Endothelial cell of umbilical vein (primary cell): ENCODE results near the gene UST. TPM values are rescaled to one million over a fixed set of nuclear protein-coding genes. Genes with fewer than 3 reads are reported as not detected.

Experiments used
- BruUV-seq: library from RNA; stranded (reverse); fragments of 400-500 nt; replicated peaks from 2 replicates; lab custom pipeline; 2021; lab: Mats Ljungman, UMichigan
- CTCF ChIA-PET: fragments of 300-600, 350-600 bp; sonication (Branson Sonifier 250); formaldehyde crosslinking; loops from one replicate; lab custom pipeline; 2021; ENCODE audit warnings: antibody characterized with exemption, inconsistent platforms; lab: Charles Lee
- POLR2A ChIA-PET: fragments of 300-600, 350-600 bp; sonication (Branson Sonifier 250); formaldehyde crosslinking; loops from one replicate; lab custom pipeline; 2021; ENCODE audit warnings: antibody characterized with exemption, inconsistent platforms; lab: Charles Lee
- DNase-seq: peaks from one replicate; pipeline ENCODE4 v3.0.0-alpha.2; 2011; ENCODE audit warnings: low read depth, low spot score
- FAIRE-seq: peaks from 2 replicates; lab custom pipeline; 2011; peaks lifted over from hg19 to GRCh38; lab: Jason Lieb, UNC
- H2AFZ ChIP-seq: 2 replicates; pipeline ENCODE4 v1.6.0; 2012; ENCODE audit warnings: low read depth, low read length, control low read depth, inconsistent platforms
- H3K27ac ChIP-seq: 2 replicates; pipeline ENCODE4 v1.5.1; 2011; ENCODE audit warnings: low read depth, mild to moderate bottlenecking, control low read depth, low read length, moderate library complexity; ENCODE audit not compliant: insufficient read depth
- H3K27me3 ChIP-seq, 2 experiments: 2 replicates each; pipeline versions ENCODE4 v1.6.0 to v1.6.1; 2011; ENCODE audit warnings: low read length in 2 of 2, mixed read lengths in 1 of 2; ENCODE audit not compliant: control insufficient read depth in 2 of 2, insufficient read depth in 2 of 2
- H3K36me3 ChIP-seq, 2 experiments: 2 replicates in 1 of 2; 3 replicates in 1 of 2; pipeline ENCODE4 v1.5.1; 2011; ENCODE audit warnings: low read length in 2 of 2, mild to moderate bottlenecking in 1 of 2, moderate library complexity in 1 of 2; ENCODE audit not compliant: control insufficient read depth in 2 of 2, insufficient read depth in 2 of 2; ENCODE audit errors: extremely low read depth in 1 of 2
- H3K4me1 ChIP-seq: 3 replicates; pipeline ENCODE4 v1.5.1; 2011; ENCODE audit warnings: mild to moderate bottlenecking, low read length; ENCODE audit not compliant: control insufficient read depth, insufficient read depth; ENCODE audit errors: extremely low read depth
- H3K4me2 ChIP-seq: 2 replicates; pipeline ENCODE4 v1.6.1; 2011; ENCODE audit warnings: low read length, control low read depth, mixed read lengths; ENCODE audit not compliant: insufficient read depth
- H3K4me3 ChIP-seq, 3 experiments: fragments of 200-600 bp in 1 of 3; sonication (generic), shearing (Covaris generic) in 1 of 3; replicated peaks in 1 of 3; 2 replicates each; pipeline ENCODE4 v1.5.1; 2011 to 2016; ENCODE audit warnings: control low read depth in 3 of 3, low read length in 3 of 3, mild to moderate bottlenecking in 2 of 3, inconsistent platforms in 1 of 3, low read depth in 1 of 3, moderate library complexity in 1 of 3; ENCODE audit not compliant: insufficient read depth in 1 of 3
- H3K79me2 ChIP-seq: 2 replicates; pipeline ENCODE4 v1.6.0; 2012; ENCODE audit warnings: low read length, inconsistent platforms; ENCODE audit not compliant: control insufficient read depth, insufficient read depth
- H3K9ac ChIP-seq: replicated peaks from 2 replicates; pipeline ENCODE3; 2011; ENCODE audit warnings: low read length, control low read depth; ENCODE audit not compliant: insufficient read depth; ENCODE audit errors: extremely low read depth
- H3K9me1 ChIP-seq: replicated peaks from 3 replicates; pipeline ENCODE4 v1.6.0; 2011; ENCODE audit warnings: mild to moderate bottlenecking, low read length; ENCODE audit not compliant: control insufficient read depth, insufficient read depth; ENCODE audit errors: extremely low read depth
- H3K9me3 ChIP-seq: replicated peaks from 2 replicates; pipeline ENCODE4 v1.5.1; 2012; ENCODE audit warnings: low read length, inconsistent platforms; ENCODE audit not compliant: control insufficient read depth, insufficient read depth
- H4K20me1 ChIP-seq: replicated peaks from 2 replicates; pipeline ENCODE3; 2011; ENCODE audit warnings: mild to moderate bottlenecking, low read length; ENCODE audit not compliant: control insufficient read depth, insufficient read depth; ENCODE audit errors: extremely low read depth
- CTCF ChIP-seq, 2 donors: IDR thresholded peaks; 1 replicate in 1 of 2; 2 replicates in 1 of 2; pipeline ENCODE4 v1.5.1; 2011; ENCODE audit warnings: low read length in 2 of 2, mild to moderate bottlenecking in 2 of 2, moderate library complexity in 2 of 2, control low read depth in 1 of 2, inconsistent platforms in 1 of 2, low read depth in 1 of 2; ENCODE audit not compliant: insufficient read depth in 1 of 2; ENCODE audit errors: extremely low read depth in 1 of 2
- EZH2 ChIP-seq: IDR thresholded peaks from 2 replicates; pipeline ENCODE4 v1.6.1; 2012; ENCODE audit warnings: borderline replicate concordance, low read depth, mild to moderate bottlenecking, moderate library complexity, low read length, inconsistent platforms; ENCODE audit not compliant: severe bottlenecking
- FOS ChIP-seq: IDR thresholded peaks from 2 replicates; pipeline ENCODE4 v1.6.1; 2011; ENCODE audit warnings: mild to moderate bottlenecking, low read length, moderate library complexity, borderline replicate concordance; ENCODE audit not compliant: insufficient read depth
- GATA2 ChIP-seq: IDR thresholded peaks from 2 replicates; pipeline ENCODE4 v1.7.0; 2011; ENCODE audit warnings: low read depth, mild to moderate bottlenecking, moderate library complexity, mixed read lengths, low read length; ENCODE audit not compliant: insufficient read length, insufficient read depth
- JUN ChIP-seq: IDR thresholded peaks from 2 replicates; pipeline ENCODE4 v1.6.1; 2011; ENCODE audit warnings: borderline replicate concordance, low read depth; ENCODE audit not compliant: insufficient read length, insufficient read depth
- MAX ChIP-seq: IDR thresholded peaks from 2 replicates; pipeline ENCODE4 v1.6.1; 2011; ENCODE audit not compliant: insufficient read depth, insufficient read length
- MYC ChIP-seq: IDR thresholded peaks from one replicate; pipeline ENCODE4 v1.6.1; 2011; ENCODE audit warnings: mild to moderate bottlenecking, low read depth, low read length
- POLR2A ChIP-seq: IDR thresholded peaks from 2 replicates; pipeline ENCODE4 v1.6.1; 2012; ENCODE audit warnings: low read depth, mild to moderate bottlenecking, control low read depth, low read length
- POLR2AphosphoS5 ChIP-seq: IDR thresholded peaks from 2 replicates; pipeline ENCODE4 v1.6.1; 2012; ENCODE audit warnings: low read depth, mild to moderate bottlenecking, control low read depth, low read length, moderate library complexity; ENCODE audit not compliant: insufficient read depth
- dilution Hi-C: fragments of 300-500 bp; cut with MboI; formaldehyde crosslinking; loops from one replicate; pipeline ENCODE4 v1.15.0; 2019; ENCODE audit warnings: low sequenced_read_pairs; ENCODE audit not compliant: extremely low pct_ligation_motif_present
- intact Hi-C: fragments of 100-400 bp; cut with micrococcal nuclease; formaldehyde crosslinking; loops from one replicate; pipeline ENCODE4 v1.10.0; 2022
- polyA plus RNA-seq, 4 experiments: library from polyadenylated mRNA; depleted of rRNA in 3 of 4; stranded (reverse) in 3 of 4; unstranded in 1 of 4; fragments of >200 nt; gene quantifications; 2 replicates each; pipeline versions ENCODE4 v1.2.1 to v1.2.3, GENCODE V29; 2011 to 2012; ENCODE audit warnings: missing spikeins in 1 of 4
- total RNA-seq: library from RNA; stranded (reverse); gene quantifications from 2 replicates; pipeline ENCODE4 v1.2.3, GENCODE V29; 2021

UST gene
- total and polyA plus RNA-seq, 2 donors (not counting 3 experiments of a cell fraction or from before 2014, with no cell fraction given), result 0.26 to 0.84 TPM

GRCh38 chr6:149031201-149031858 lies 284.5 kb downstream of the UST start:
- H3K36me3 ChIP-seq, result no peaks in the 10 kb centered on the region
- DNase-seq, result no peak
- no peaks in the 10 kb centered on the region for H3K9me1 ChIP-seq
- ChIA-PET CTCF (interaction anchor here (0.6 to 7.0 kb wide), 5 partner anchors 11 to 486 kb away, joined by 3 to 193 read pairs (median 6); no protein-coding TSS in a partner anchor), POLR2A (no interaction called here)
- no TSS peak for BruUV-seq
- H3K9ac ChIP-seq, result no peak overlapping the region
- FAIRE-seq, result no peak
- H3K4me3 ChIP-seq, result no peak overlapping the region
- no peaks in the 10 kb centered on the region for H3K4me1 ChIP-seq
- TF ChIP-seq MYC (no peak), POLR2A (no peak), GATA2 (no peak), EZH2 (no peak), POLR2AphosphoS5 (no peak), JUN (no peak), CTCF (IDR thresholded peaks at IDR 0.05; ENCODE audit: extremely low read depth in 1 of 2, insufficient read depth in 1 of 2, low read depth in 1 of 2, low read length in 2 of 2) (no peak), FOS (no peak), MAX (no peak)
- no peak overlapping the region for H2AFZ ChIP-seq
- no peaks in the 10 kb centered on the region for H3K79me2 ChIP-seq
- H3K27me3 ChIP-seq, result peaks cover 2 to 5% of the 10 kb centered on the region in 2 experiments
- no peak overlapping the region for H3K4me2 ChIP-seq
- no peaks in the 10 kb centered on the region for H4K20me1 ChIP-seq
- intact Hi-C loops (no loop called here), dilution Hi-C loops (no loop called here)
- no peak overlapping the region for H3K27ac ChIP-seq
- no peaks in the 10 kb centered on the region for H3K9me3 ChIP-seq
